ENCODE measurements around the gene AMDHD2. TPM values are rescaled to one million over a fixed set of nuclear protein-coding genes. Genes with fewer than 3 reads are reported as not detected.
A peak's percentile ranks its signal among the peaks of the same experiment; 100 is the strongest.

AMDHD2 gene
- total RNA-seq, 4 donors from 2014 or later: 11.6 to 23.9 (median 17.5) TPM

DNA sequence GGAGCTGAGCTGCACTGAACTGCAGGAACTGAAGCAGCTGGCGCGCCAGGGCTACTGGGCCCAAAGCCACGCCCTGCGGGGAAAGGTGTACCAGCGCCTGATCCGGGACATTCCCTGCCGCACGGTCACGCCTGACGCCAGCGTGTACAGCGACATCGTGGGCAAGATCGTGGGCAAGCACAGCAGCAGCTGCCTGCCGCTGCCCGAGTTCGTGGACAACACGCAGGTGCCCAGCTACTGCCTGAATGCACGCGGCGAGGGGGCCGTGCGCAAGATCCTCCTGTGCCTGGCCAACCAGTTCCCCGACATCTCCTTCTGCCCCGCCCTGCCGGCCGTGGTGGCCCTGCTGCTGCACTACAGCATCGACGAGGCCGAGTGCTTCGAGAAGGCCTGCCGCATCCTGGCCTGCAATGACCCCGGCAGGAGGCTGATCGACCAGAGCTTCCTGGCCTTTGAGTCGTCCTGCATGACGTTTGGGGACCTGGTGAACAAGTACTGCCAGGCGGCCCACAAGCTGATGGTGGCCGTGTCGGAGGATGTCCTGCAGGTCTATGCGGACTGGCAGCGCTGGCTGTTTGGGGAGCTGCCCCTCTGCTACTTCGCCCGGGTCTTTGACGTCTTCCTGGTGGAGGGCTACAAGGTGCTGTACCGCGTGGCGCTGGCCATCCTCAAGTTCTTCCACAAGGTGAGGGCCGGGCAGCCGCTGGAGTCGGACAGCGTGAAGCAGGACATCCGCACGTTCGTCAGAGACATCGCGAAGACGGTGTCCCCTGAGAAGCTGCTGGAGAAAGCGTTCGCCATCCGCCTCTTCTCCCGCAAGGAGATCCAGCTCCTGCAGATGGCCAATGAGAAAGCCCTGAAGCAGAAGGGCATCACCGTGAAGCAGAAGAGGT lies 23.7 kb upstream of the AMDHD2 start:
- TF ChIP-seq, protein P1, sequence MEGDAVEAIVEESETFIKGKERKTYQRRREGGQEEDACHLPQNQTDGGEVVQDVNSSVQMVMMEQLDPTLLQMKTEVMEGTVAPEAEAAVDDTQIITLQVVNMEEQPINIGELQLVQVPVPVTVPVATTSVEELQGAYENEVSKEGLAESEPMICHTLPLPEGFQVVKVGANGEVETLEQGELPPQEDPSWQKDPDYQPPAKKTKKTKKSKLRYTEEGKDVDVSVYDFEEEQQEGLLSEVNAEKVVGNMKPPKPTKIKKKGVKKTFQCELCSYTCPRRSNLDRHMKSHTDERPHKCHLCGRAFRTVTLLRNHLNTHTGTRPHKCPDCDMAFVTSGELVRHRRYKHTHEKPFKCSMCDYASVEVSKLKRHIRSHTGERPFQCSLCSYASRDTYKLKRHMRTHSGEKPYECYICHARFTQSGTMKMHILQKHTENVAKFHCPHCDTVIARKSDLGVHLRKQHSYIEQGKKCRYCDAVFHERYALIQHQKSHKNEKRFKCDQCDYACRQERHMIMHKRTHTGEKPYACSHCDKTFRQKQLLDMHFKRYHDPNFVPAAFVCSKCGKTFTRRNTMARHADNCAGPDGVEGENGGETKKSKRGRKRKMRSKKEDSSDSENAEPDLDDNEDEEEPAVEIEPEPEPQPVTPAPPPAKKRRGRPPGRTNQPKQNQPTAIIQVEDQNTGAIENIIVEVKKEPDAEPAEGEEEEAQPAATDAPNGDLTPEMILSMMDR (IDR thresholded peaks at IDR 0.05): no peak
- TF ChIP-seq POLR2A (IDR thresholded peaks at IDR 0.05): no peak
- H3K4me3 ChIP-seq: no peak overlapping the region
- WGBS, 2 donors: 63 to 84% methylated on average over 7 to 33 of the region's 62 CpGs
- H3K9me3 ChIP-seq: no peaks in the 10 kb centered on the region
- peaks cover 0 to 12% (median 0%) of the 10 kb centered on the region in 3 donors for H3K36me3 ChIP-seq
- no peaks in the 10 kb centered on the region for H3K27me3 ChIP-seq
- intact Hi-C loops (cut with DNase I): loop anchor here (5.0 to 10.0 kb wide), 2 partner anchors 72 to 154 kb away; partner anchors contain the start of genes ABCA3 and CCNF
- DNase-seq: no peak
- H3K27ac ChIP-seq: peak overlapping the region in 2 of 4 donors; percentile 42 to 72
- peaks cover 32 to 60% (median 41%) of the 10 kb centered on the region in 3 donors for H3K4me1 ChIP-seq

DNA sequence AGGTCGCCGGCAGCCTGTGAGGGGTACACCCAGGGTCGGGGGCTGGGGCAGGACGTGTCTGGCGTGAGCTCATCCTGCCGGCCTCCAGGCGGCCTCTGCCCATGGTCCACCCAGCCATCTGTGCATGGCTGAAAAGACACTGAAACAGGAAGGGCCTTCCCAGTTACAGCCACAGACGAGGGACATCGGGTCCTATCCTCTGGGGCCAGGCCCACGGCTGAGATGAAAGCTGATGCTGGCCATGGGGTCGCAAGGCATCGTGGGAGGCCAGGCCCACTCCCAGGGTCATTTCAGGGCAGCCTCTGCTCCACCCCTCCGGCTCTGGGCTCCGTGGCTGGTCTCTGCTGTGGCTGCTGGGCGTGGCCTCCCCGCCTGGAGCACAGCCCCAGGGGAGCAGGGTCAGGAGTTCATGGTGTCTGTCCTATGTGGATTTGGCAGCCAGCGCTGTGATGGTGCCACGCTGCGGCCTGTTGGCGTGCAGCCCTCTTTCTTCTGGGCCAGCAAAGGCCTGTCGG lies 23.0 kb upstream of the AMDHD2 start:
- no peaks in the 10 kb centered on the region for H3K9me3 ChIP-seq
- no peaks in the 10 kb centered on the region for H3K27me3 ChIP-seq
- intact Hi-C loops (cut with DNase I): loop anchor here (5.0 to 10.0 kb wide), 2 partner anchors 72 to 155 kb away; partner anchors contain the start of genes ABCA3 and CCNF
- peak overlapping the region in 3 of 4 donors; percentile 19 to 72 (median 42) for H3K27ac ChIP-seq
- H3K4me3 ChIP-seq: no peak overlapping the region
- H3K36me3 ChIP-seq: peaks cover 0 to 12% (median 0%) of the 10 kb centered on the region in 3 donors
- peaks cover 38 to 67% (median 41%) of the 10 kb centered on the region in 3 donors for H3K4me1 ChIP-seq
- 48 to 70% methylated on average over 6 to 11 of the region's 21 CpGs for WGBS, 2 donors
- DNase-seq: no peak
- TF ChIP-seq, protein P1 (IDR thresholded peaks at IDR 0.05): no peak
- TF ChIP-seq POLR2A (IDR thresholded peaks at IDR 0.05): no peak

DNA sequence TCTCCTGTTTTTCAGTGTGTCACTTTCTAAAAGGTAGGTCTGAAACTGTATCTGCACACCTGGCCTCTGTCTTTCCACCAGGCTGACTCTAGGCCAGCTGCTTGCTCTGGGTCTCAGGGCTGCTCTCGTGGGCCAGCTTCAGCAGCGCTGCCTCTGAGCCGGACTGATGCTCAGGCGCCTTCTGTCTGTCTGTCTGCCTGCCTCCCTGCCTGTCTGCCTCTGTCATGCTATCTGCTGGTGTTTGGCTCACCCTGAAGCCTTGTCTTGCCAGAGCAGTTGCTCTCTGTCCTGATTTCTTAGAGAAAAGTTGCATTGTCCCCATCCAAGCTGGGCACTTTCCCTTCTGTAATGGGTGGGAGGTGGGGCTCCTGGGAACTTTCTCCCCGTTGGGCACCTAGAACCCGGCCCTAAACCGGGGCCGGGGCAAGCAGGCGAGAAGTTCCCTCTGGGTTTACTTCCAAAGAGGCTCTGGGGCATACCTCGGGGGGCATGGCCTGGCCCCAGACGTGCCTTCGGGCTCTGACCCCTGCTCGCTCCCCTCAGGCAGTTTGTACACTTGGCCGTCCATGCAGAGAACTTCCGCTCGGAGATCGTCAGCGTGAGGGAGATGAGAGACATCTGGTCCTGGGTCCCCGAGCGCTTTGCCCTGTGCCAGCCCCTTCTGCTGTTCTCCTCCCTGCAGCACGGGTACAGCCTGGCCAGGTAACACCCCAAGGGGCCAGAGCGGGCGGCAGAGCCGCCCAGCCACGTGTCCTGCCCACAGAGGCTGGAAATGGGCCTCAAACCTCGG lies 22.3 kb upstream of the AMDHD2 start:
- Histone ChIP-seq H3K27me3 (no peaks in the 10 kb centered on the region), H3K36me3 (peaks cover 0 to 12% (median 0%) of the 10 kb centered on the region in 3 donors), H3K4me3 (no peak overlapping the region), H3K9me3 (no peaks in the 10 kb centered on the region), H3K4me1 (peaks cover 38 to 74% (median 47%) of the 10 kb centered on the region in 3 donors), H3K27ac (peak overlapping the region in 3 of 4 donors; percentile 19 to 72 (median 40))
- 79 to 84% methylated on average over 11 to 12 of the region's 26 CpGs for WGBS, 2 donors
- intact Hi-C loops (cut with DNase I): loop anchor here (5.0 to 10.0 kb wide), 2 partner anchors 73 to 156 kb away; partner anchors contain the start of genes ABCA3 and CCNF
- TF ChIP-seq, protein P1 (IDR thresholded peaks at IDR 0.05): no peak
- TF ChIP-seq POLR2A (IDR thresholded peaks at IDR 0.05): no peak
- no peak for DNase-seq

DNA sequence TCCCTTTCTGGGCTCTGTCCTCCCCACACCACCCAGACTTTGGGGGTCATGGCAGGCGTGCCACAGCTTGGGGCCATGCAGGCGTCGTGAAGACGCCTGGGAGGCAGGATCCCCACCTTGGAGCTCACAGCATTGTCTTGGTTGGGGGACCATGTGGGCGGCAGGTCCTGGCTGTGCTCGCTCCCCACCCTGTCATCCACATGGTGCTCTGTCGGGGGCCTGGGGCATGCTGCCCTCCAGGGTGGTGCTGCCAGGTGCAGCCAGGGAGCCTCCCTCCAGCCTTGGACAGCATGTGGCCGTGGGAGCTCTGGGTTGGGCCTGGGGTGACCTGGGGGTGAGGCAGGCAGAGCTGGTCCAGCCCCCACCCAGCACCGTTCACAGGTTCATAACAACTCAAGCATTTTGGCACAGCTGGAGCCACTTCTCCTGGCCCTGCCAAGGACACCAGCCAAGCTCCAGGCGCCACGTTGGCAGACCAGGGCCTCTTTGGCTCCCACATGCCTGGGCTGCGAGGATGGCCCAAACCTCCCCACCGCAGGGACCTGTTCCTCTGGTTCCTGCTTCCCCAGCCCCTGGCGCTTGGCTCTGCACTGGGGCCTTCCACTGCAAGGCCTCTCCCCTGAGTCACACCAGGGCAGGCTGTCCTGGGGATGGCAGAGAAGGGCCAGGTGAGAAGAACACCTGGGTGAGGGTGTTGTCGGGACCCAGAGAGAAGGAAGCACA lies 21.5 kb upstream of the AMDHD2 start:
- H3K36me3 ChIP-seq: peaks cover 0 to 12% (median 0%) of the 10 kb centered on the region in 3 donors
- no peaks in the 10 kb centered on the region for H3K9me3 ChIP-seq
- DNase-seq: no peak
- peak overlapping the region; percentile 50 to 74 (median 72) for H3K27ac ChIP-seq
- no peaks in the 10 kb centered on the region for H3K27me3 ChIP-seq
- peaks cover 38 to 79% (median 47%) of the 10 kb centered on the region in 3 donors for H3K4me1 ChIP-seq
- no peak overlapping the region for H3K4me3 ChIP-seq
- intact Hi-C loops (cut with DNase I): loop anchor here (5.0 to 10.0 kb wide), 2 partner anchors 74 to 156 kb away; partner anchors contain the start of genes ABCA3 and CCNF
- TF ChIP-seq, protein P1 (IDR thresholded peaks at IDR 0.05): no peak
- TF ChIP-seq POLR2A (IDR thresholded peaks at IDR 0.05): no peak
- 93% methylated on average over 3 of the region's 15 CpGs; no CpG with 5 or more reads in 1 of the 2 donors for WGBS, 2 donors
